NCI-H2107 (cell line): Measurements from ENCODE around the gene GLTP.
A peak's percentile ranks its signal among the peaks of the same experiment; 100 is the strongest.
"Not testable (repeated sequence)": the region's sequence is repeated elsewhere in the genome, so short reads cannot be mapped to it uniquely, and the experiment has no call there.

Source experiments
- DNase-seq: peaks from one replicate; lab custom pipeline; 2025; lab: John Stamatoyannopoulos, UW

The GLTP gene

GRCh38 chr12:109902891-109903418, 22.6 kb upstream of the GLTP start:
- no peak for DNase-seq

GRCh38 chr12:109900752-109901580, 20.6 kb upstream of the GLTP start:
- no peak for DNase-seq

- DNase-seq: peak; percentile 90
These were observed 19.7 kb upstream of the GLTP start, which contains the start of gene TCHP for GRCh38 chr12:109899783-109900751. TCHP (plus strand) TSS chr12:109900274; CDS start chr12:109903027, 2,753 bp downstream.

GRCh38 chr12:109899345-109899744, 19.0 kb upstream of the GLTP start:
- not testable (repeated sequence) for DNase-seq

- DNase-seq: no peak
These were observed 16.7 kb upstream of the GLTP start for GRCh38 chr12:109897029-109897428.

- DNase-seq: no peak
These were observed 15.8 kb upstream of the GLTP start for GRCh38 chr12:109896188-109896587.

GRCh38 chr12:109894939-109895338, 14.6 kb upstream of the GLTP start:
- DNase-seq: no peak

GRCh38 chr12:109893261-109893995, 13.1 kb upstream of the GLTP start:
- DNase-seq: no peak

GRCh38 chr12:109892748-109893147, 12.4 kb upstream of the GLTP start:
- no peak for DNase-seq

GRCh38 chr12:109892165-109892715, 11.9 kb upstream of the GLTP start:
- DNase-seq: no peak

- DNase-seq: not testable (repeated sequence)
These were observed 11.4 kb upstream of the GLTP start for GRCh38 chr12:109891731-109892130.

- DNase-seq: no peak
These were observed 10.4 kb upstream of the GLTP start for GRCh38 chr12:109890620-109891170.

- no peak for DNase-seq
These were observed 8.1 kb upstream of the GLTP start for GRCh38 chr12:109888179-109889020.

- DNase-seq: no peak
These were observed 5.3 kb upstream of the GLTP start for GRCh38 chr12:109885616-109886015.

GRCh38 chr12:109883461-109883860, 3.1 kb upstream of the GLTP start:
- no peak for DNase-seq

- DNase-seq: no peak
These were observed 1.4 kb upstream of the GLTP start for GRCh38 chr12:109881752-109882151.

- no peak for DNase-seq
These were observed 597 bp upstream of the GLTP start for GRCh38 chr12:109880938-109881337.

GRCh38 chr12:109879351-109880042, 844 bp downstream of the GLTP start:
- no peak for DNase-seq

GRCh38 chr12:109878749-109879148, 1.6 kb downstream of the GLTP start:
- no peak for DNase-seq

GRCh38 chr12:109878247-109878625, 2.1 kb downstream of the GLTP start:
- no peak for DNase-seq
